ENCODE results near the gene ABCC8. TPM values are rescaled to one million over a fixed set of nuclear protein-coding genes. Genes with fewer than 3 reads are reported as not detected.

Gene ABCC8
- total and polyA plus RNA-seq, 2 experiments from 2014 or later = not detected

DNA sequence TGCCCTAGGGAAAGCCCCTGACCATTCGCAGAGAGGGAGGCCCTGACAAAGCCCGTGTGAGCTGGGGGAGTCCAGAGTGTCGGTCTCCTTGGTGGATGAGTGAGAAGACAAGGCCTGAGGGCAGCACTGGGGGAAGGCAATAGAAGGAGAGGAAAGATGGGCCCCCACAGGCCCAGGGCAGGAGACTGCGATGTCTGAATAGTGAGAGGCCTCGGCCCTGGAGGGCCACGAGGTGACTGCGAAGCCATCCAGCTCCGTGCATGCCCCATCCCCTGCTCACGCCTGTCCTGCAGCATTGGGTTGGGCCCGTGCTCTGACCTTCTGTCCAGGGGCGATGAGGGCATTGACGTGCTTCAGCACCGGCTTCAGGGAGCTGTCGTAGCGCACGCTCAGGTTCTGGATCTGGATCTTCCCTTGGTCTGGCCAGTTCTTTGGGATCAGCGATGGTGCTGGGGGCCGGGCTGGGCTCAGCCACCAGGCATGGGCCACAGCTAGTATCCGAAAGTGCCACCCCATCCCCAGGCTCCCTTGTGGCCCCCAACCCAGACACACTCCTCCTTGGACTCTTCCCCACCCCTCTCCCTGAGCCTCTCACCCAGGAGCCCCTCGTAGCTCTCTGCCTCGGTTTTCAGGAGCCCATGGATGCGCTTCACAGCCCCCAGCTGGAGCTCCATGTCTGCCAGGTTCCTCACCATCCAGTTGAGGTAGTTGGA lies 79.9 kb downstream of the ABCC8 start:
- H3K36me3 ChIP-seq (ENCODE audit: low read depth) = no peaks in the 10 kb centered on the region
- 67 to 69% methylated on average over 19 to 21 of the region's 22 CpGs for WGBS, 2 experiments (ENCODE audit: low coverage in 1 of 2, low lambda C conversion rate in 2 of 2, missing lambda C conversion rate in 2 of 2)
- H4K20me1 ChIP-seq (ENCODE audit: insufficient read depth) = no peaks in the 10 kb centered on the region
- no peak overlapping the region for H3K27ac ChIP-seq
- H3K9ac ChIP-seq = no peak overlapping the region
- H3F3A ChIP-seq (ENCODE audit: insufficient read depth) = no peaks in the 10 kb centered on the region
- DNase-seq = no peak
- no peaks in the 10 kb centered on the region; the same call in 1 of the 2 replicates for H3K27me3 ChIP-seq (replicated peaks; ENCODE audit: insufficient read depth)
- in situ Hi-C loops (cut with MboI) = no loop called here
- no peaks in the 10 kb centered on the region for H3K4me1 ChIP-seq (ENCODE audit: insufficient read depth)
- H3K4me2 ChIP-seq (ENCODE audit: unreplicated experiment) = no peak overlapping the region
- H3K4me3 ChIP-seq = no peak overlapping the region
- H3K9me3 ChIP-seq (ENCODE audit: low read depth) = no peaks in the 10 kb centered on the region
- H3K9me2 ChIP-seq (ENCODE audit: insufficient read depth) = no peaks in the 10 kb centered on the region
- no peak overlapping the region for H2AFZ ChIP-seq
- no peaks in the 10 kb centered on the region for H3K79me2 ChIP-seq (ENCODE audit: insufficient read depth)
- TF ChIP-seq EZH2phosphoT487 (IDR thresholded peaks at IDR 0.05; ENCODE audit: insufficient read depth, low read depth) = no peak
- TF ChIP-seq EZH2 (IDR thresholded peaks at IDR 0.05; ENCODE audit: insufficient read depth, poor library complexity, severe bottlenecking) = no peak

- Histone ChIP-seq H3K4me3 (no peak overlapping the region), H3K4me1 (ENCODE audit: insufficient read depth) (no peaks in the 10 kb centered on the region), H3K9ac (no peak overlapping the region), H3K4me2 (ENCODE audit: unreplicated experiment) (no peak overlapping the region), H3K9me2 (ENCODE audit: insufficient read depth) (no peaks in the 10 kb centered on the region), H3K27ac (no peak overlapping the region), H4K20me1 (ENCODE audit: insufficient read depth) (no peaks in the 10 kb centered on the region), H3K27me3 (replicated peaks; ENCODE audit: insufficient read depth) (no peaks in the 10 kb centered on the region; the same call in 1 of the 2 replicates), H3K79me2 (ENCODE audit: insufficient read depth) (no peaks in the 10 kb centered on the region), H2AFZ (no peak overlapping the region), H3F3A (ENCODE audit: insufficient read depth) (no peaks in the 10 kb centered on the region), H3K36me3 (ENCODE audit: low read depth) (no peaks in the 10 kb centered on the region), H3K9me3 (ENCODE audit: low read depth) (no peaks in the 10 kb centered on the region)
- 65 to 67% methylated on average over 6 of the region's 6 CpGs for WGBS, 2 experiments (ENCODE audit: low coverage in 1 of 2, low lambda C conversion rate in 2 of 2, missing lambda C conversion rate in 2 of 2)
- no peak for TF ChIP-seq EZH2phosphoT487 (IDR thresholded peaks at IDR 0.05; ENCODE audit: insufficient read depth, low read depth)
- DNase-seq = no peak
- in situ Hi-C loops (cut with MboI) = no loop called here
These were observed 80.7 kb downstream of the ABCC8 start for GRCh38 chr11:17395978-17396377.

GRCh38 chr11:17395554-17395961 lies 81.1 kb downstream of the ABCC8 start:
- Histone ChIP-seq H2AFZ (no peak overlapping the region), H3K36me3 (ENCODE audit: low read depth) (no peaks in the 10 kb centered on the region), H3K4me2 (ENCODE audit: unreplicated experiment) (no peak overlapping the region), H3K4me1 (ENCODE audit: insufficient read depth) (no peaks in the 10 kb centered on the region), H3K9ac (no peak overlapping the region), H3F3A (ENCODE audit: insufficient read depth) (no peaks in the 10 kb centered on the region), H3K27me3 (replicated peaks; ENCODE audit: insufficient read depth) (no peaks in the 10 kb centered on the region; the same call in 1 of the 2 replicates), H3K9me2 (ENCODE audit: insufficient read depth) (no peaks in the 10 kb centered on the region), H4K20me1 (ENCODE audit: insufficient read depth) (no peaks in the 10 kb centered on the region), H3K4me3 (no peak overlapping the region), H3K27ac (no peak overlapping the region), H3K9me3 (ENCODE audit: low read depth) (no peaks in the 10 kb centered on the region), H3K79me2 (ENCODE audit: insufficient read depth) (no peaks in the 10 kb centered on the region)
- no peak for DNase-seq
- TF ChIP-seq EZH2phosphoT487 (IDR thresholded peaks at IDR 0.05; ENCODE audit: insufficient read depth, low read depth) = no peak
- in situ Hi-C loops (cut with MboI) = no loop called here
- WGBS, 2 experiments (ENCODE audit: low coverage in 1 of 2, low lambda C conversion rate in 2 of 2, missing lambda C conversion rate in 2 of 2) = 71 to 73% methylated on average over 20 of the region's 20 CpGs

GRCh38 chr11:17394743-17395390 lies 81.8 kb downstream of the ABCC8 start:
- no peak overlapping the region for H3K9ac ChIP-seq
- no peak overlapping the region for H3K4me2 ChIP-seq (ENCODE audit: unreplicated experiment)
- in situ Hi-C loops (cut with MboI) = no loop called here
- H3K79me2 ChIP-seq (ENCODE audit: insufficient read depth) = no peaks in the 10 kb centered on the region
- no peak overlapping the region for H3K4me3 ChIP-seq
- TF ChIP-seq EZH2phosphoT487 (IDR thresholded peaks at IDR 0.05; ENCODE audit: insufficient read depth, low read depth) = no peak
- TF ChIP-seq EZH2 (IDR thresholded peaks at IDR 0.05; ENCODE audit: insufficient read depth, poor library complexity, severe bottlenecking) = no peak
- DNase-seq = no peak
- H3K27me3 ChIP-seq (replicated peaks; ENCODE audit: insufficient read depth) = peaks cover under 1% of the 10 kb centered on the region; the same call in 1 of the 2 replicates
- WGBS, 2 experiments (ENCODE audit: low coverage in 1 of 2, low lambda C conversion rate in 2 of 2, missing lambda C conversion rate in 2 of 2) = 60 to 62% methylated on average over 10 of the region's 10 CpGs
- no peaks in the 10 kb centered on the region for H3K4me1 ChIP-seq (ENCODE audit: insufficient read depth)
- H3K27ac ChIP-seq = no peak overlapping the region
- no peaks in the 10 kb centered on the region for H4K20me1 ChIP-seq (ENCODE audit: insufficient read depth)
- H3F3A ChIP-seq (ENCODE audit: insufficient read depth) = no peaks in the 10 kb centered on the region
- H3K9me3 ChIP-seq (ENCODE audit: low read depth) = no peaks in the 10 kb centered on the region
- no peak overlapping the region for H2AFZ ChIP-seq
- H3K36me3 ChIP-seq (ENCODE audit: low read depth) = no peaks in the 10 kb centered on the region
- H3K9me2 ChIP-seq (ENCODE audit: insufficient read depth) = no peaks in the 10 kb centered on the region

Measured in GM23248 (cell line).